Mammary epithelial cell (primary cell): ENCODE measurements around the gene PTPN1.

Experiments
- CTCF ChIP-seq, 2 donors: IDR thresholded peaks in 1 of 2; conservative IDR thresholded peaks in 1 of 2; 2 replicates each; pipeline ENCODE4 v1.5.1; 2011 to 2012; ENCODE audit warnings: inconsistent platforms in 2 of 2, low read length in 2 of 2, mild to moderate bottlenecking in 2 of 2, control low read depth in 1 of 2, low read depth in 1 of 2; ENCODE audit not compliant: insufficient read depth in 1 of 2; ENCODE audit errors: extremely low read depth in 1 of 2
- EZH2 ChIP-seq: IDR thresholded peaks from 2 replicates; pipeline ENCODE4 v1.6.1; 2012; ENCODE audit warnings: low read length, inconsistent platforms, borderline replicate concordance

- no peak for TF ChIP-seq CTCF (conservative IDR thresholded peaks at IDR 0.05 in 1 of 2, IDR thresholded peaks at IDR 0.05 in 1 of 2; ENCODE audit: extremely low read depth in 1 of 2, insufficient read depth in 1 of 2, low read depth in 1 of 2, low read length in 2 of 2)
- no peak for TF ChIP-seq EZH2
Observed at GRCh38 chr20:50493881-50494253, 16.3 kb upstream of the PTPN1 start.
